Measurements from ENCODE around the gene SPOP.

GRCh38 chr17:49659661-49660382, 18.1 kb downstream of the SPOP start:
- no peak for TF ChIP-seq CTCF (IDR thresholded peaks at IDR 0.05)
- no peak for TF ChIP-seq POLR2A (IDR thresholded peaks at IDR 0.05)
